K562 (cell line): ENCODE measurements around the gene TWIST1. TPM values are rescaled to one million over a fixed set of nuclear protein-coding genes. Genes with fewer than 3 reads are reported as not detected.

Source experiments
- ATAC-seq: fragments of 200-7000 bp; cut with Tn5 transposase; 3 replicates; pipeline ENCODE4 v1.9.1; 2020; ENCODE audit warnings: moderate library complexity
- BruUV-seq: library from RNA; stranded (reverse); fragments of 400-500 nt; replicated peaks from 2 replicates; lab custom pipeline; 2021; lab: Mats Ljungman, UMichigan
- CTCF ChIA-PET: fragments of 300-600 bp; formaldehyde crosslinking; extraction: SDS; loops from one replicate; lab custom pipeline; 2021; ENCODE audit warnings: low intra/inter-chr PET ratio; lab: Yijun Ruan, JAX
- POLR2A ChIA-PET: fragments of 300-600, 350-650 bp; sonication (Branson Sonifier 250); formaldehyde crosslinking; extraction: SDS; loops from one replicate; lab custom pipeline; 2021; ENCODE audit warnings: antibody characterized with exemption, inconsistent platforms; lab: Yijun Ruan, JAX
- DNase-seq, 4 experiments: peaks; one replicate each; pipeline versions ENCODE4 v3.0.0 to v3.0.0-alpha.2; 2011 to 2018; ENCODE audit warnings: low spot score in 3 of 4, mixed read lengths in 3 of 4; ENCODE audit errors: extremely low read depth in 1 of 4
- FAIRE-seq: peaks from 2 replicates; lab custom pipeline; 2011; peaks lifted over from hg19 to GRCh38; lab: Jason Lieb, UNC
- H2AFZ ChIP-seq: 2 replicates; pipeline ENCODE4 v1.6.0; 2011; ENCODE audit warnings: low read depth, low read length, control low read depth, inconsistent platforms
- H3K27ac ChIP-seq: fragments of 200-600 bp; 3 replicates; pipeline ENCODE4 v1.8.0; 2011; ENCODE audit warnings: low read depth, mild to moderate bottlenecking, control low read depth, inconsistent platforms, low read length, moderate library complexity, mixed read lengths; ENCODE audit errors: extremely low read depth
- H3K27me3 ChIP-seq, 2 experiments: fragments of 300-600 bp in 1 of 2; 2 replicates in 1 of 2; 3 replicates in 1 of 2; pipeline versions ENCODE4 v1.6.0 to v1.8.0; 2011; ENCODE audit warnings: inconsistent platforms in 2 of 2, low read length in 2 of 2, mild to moderate bottlenecking in 1 of 2, mixed read lengths in 1 of 2, moderate library complexity in 1 of 2; ENCODE audit not compliant: control insufficient read depth in 2 of 2, insufficient read depth in 2 of 2
- H3K36me3 ChIP-seq: fragments of 300-600 bp; 3 replicates; pipeline ENCODE4 v1.8.0; 2011; ENCODE audit warnings: mild to moderate bottlenecking, low read length, inconsistent platforms; ENCODE audit not compliant: control insufficient read depth, insufficient read depth
- H3K4me1 ChIP-seq, 2 experiments: fragments of 200-600 bp in 1 of 2; replicated peaks in 1 of 2; 2 replicates in 1 of 2; 3 replicates in 1 of 2; pipeline versions ENCODE4 v1.5.1 to v1.8.0; 2011; ENCODE audit warnings: inconsistent platforms in 2 of 2, low read length in 2 of 2, mild to moderate bottlenecking in 1 of 2, mixed read lengths in 1 of 2, moderate library complexity in 1 of 2; ENCODE audit not compliant: control insufficient read depth in 2 of 2, insufficient read depth in 2 of 2
- H3K4me2 ChIP-seq: 2 replicates; pipeline ENCODE4 v1.6.1; 2011; ENCODE audit warnings: low read length, control low read depth, inconsistent platforms, mixed read lengths; ENCODE audit not compliant: insufficient read depth
- H3K4me3 ChIP-seq: fragments of 200-600 bp; sonication (generic), shearing (Covaris generic); 2 replicates; pipeline ENCODE4 v1.5.1; 2016; ENCODE audit warnings: control low read depth, inconsistent platforms
- H3K79me2 ChIP-seq: fragments of 200-600 bp; 3 replicates; pipeline ENCODE4 v1.8.0; 2011; ENCODE audit warnings: low read length, inconsistent platforms; ENCODE audit not compliant: control insufficient read depth, insufficient read depth
- H3K9ac ChIP-seq, 2 experiments: 2 replicates each; pipeline versions ENCODE4 v1.6.0 to v1.6.1; 2011; ENCODE audit warnings: low read depth in 2 of 2, low read length in 2 of 2, control low read depth in 1 of 2, inconsistent platforms in 1 of 2, mild to moderate bottlenecking in 1 of 2, mixed read lengths in 1 of 2; ENCODE audit not compliant: insufficient read depth in 1 of 2
- H3K9me1 ChIP-seq: one replicate; pipeline ENCODE4 v1.6.0; 2011; ENCODE audit warnings: inconsistent platforms, mild to moderate bottlenecking, low read length, moderate library complexity; ENCODE audit not compliant: control insufficient read depth, insufficient read depth
- H3K9me3 ChIP-seq: replicated peaks from 2 replicates; pipeline ENCODE4 v1.5.1; 2011; ENCODE audit warnings: low read depth, low read length, inconsistent platforms; ENCODE audit not compliant: control insufficient read depth, insufficient read depth
- H4K20me1 ChIP-seq: replicated peaks from 2 replicates; pipeline ENCODE4 v1.6.1; 2011; ENCODE audit warnings: low read length, inconsistent platforms, mixed read lengths; ENCODE audit not compliant: control insufficient read depth, insufficient read depth
- FOXA1 ChIP-seq: fragments of 450-650 bp; IDR thresholded peaks from 2 replicates; pipeline ENCODE4 v1.6.1; 2016; ENCODE audit warnings: mild to moderate bottlenecking, borderline replicate concordance
- TRIM24 ChIP-seq, 2 experiments: fragments of 450-650 bp; IDR thresholded peaks; 2 replicates each; pipeline ENCODE4 v1.6.1; 2016
- ZNF512 ChIP-seq: IDR thresholded peaks from 2 replicates; pipeline ENCODE4 v1.6.1; 2016; ENCODE audit warnings: missing genetic modification characterization, missing compliant biosample characterization
- WGBS: fragments of 100-300 bp; shearing (Covaris generic); methylation state at CpG from one replicate; pipeline ENCODE4 v1.1.6; 2016; ENCODE audit warnings: low coverage, mixed read lengths; ENCODE audit not compliant: insufficient coverage; ENCODE audit errors: missing lambda C conversion rate; 5-methylcytosine and 5-hydroxymethylcytosine counted together
- in situ Hi-C: fragments of 300-500 bp; cut with MboI; formaldehyde crosslinking; loops from 4 replicates; pipeline ENCODE4 v1.15.0; 2018; ENCODE audit warnings: inconsistent platforms, mixed read lengths
- intact Hi-C: fragments of 100-400 bp; cut with micrococcal nuclease; formaldehyde crosslinking; loops from 2 replicates; pipeline ENCODE4 v1.14.2; 2022
- polyA plus RNA-seq, 8 experiments: library from polyadenylated mRNA; depleted of rRNA in 4 of 8; stranded (reverse) in 5 of 8; unstranded in 3 of 8; fragments of >200 nt; fragmentation: Nextera tagmentation in 2 of 8; fragmentation: Illumina TruSeq in 1 of 8; extraction: Ambion mirVana in 2 of 8; extraction: Trizol in 1 of 8; gene quantifications; 2 replicates each; pipeline versions ENCODE4 v1.2.1 to v1.2.3, GENCODE V29; 2011 to 2014; ENCODE audit warnings: inconsistent platforms in 1 of 8, missing spikeins in 1 of 8
- total RNA-seq, 7 experiments: library from RNA; depleted of rRNA in 6 of 7; stranded (reverse); fragments of >200 nt in 6 of 7; fragmentation: Illumina TruSeq in 2 of 7; extraction: Trizol in 2 of 7; gene quantifications; 2 replicates each; pipeline versions ENCODE4 v1.2.1 to v1.2.3, GENCODE V29; 2011 to 2021; ENCODE audit warnings: low replicate concordance in 1 of 7
- TF ChIP-seq, protein P1 (sequence below): fragments of 250-450 bp; sonication (Bioruptor Pico); IDR thresholded peaks from 2 replicates; pipeline ENCODE4 v1.9.0; 2021; ENCODE audit warnings: mild to moderate bottlenecking

Gene TWIST1
- total and polyA plus RNA-seq, 9 of the 15 experiments (the other 6 are each of a cell fraction or from before 2014, with no cell fraction given): 0.10 to 0.86 (median 0.15) TPM; not detected in 2

GRCh38 chr7:19101472-19101871 is 16.0 kb downstream of the TWIST1 start:
- DNase-seq (no peak), ATAC-seq (no peak), FAIRE-seq (no peak)
- Histone ChIP-seq H3K4me2 (no peak overlapping the region), H3K9me3 (no peaks in the 10 kb centered on the region), H2AFZ (no peak overlapping the region), H3K36me3 (no peaks in the 10 kb centered on the region), H3K27me3 (peaks cover under 1 to 6% of the 10 kb centered on the region in 2 experiments; a peak in 3 of 5 replicates), H4K20me1 (no peaks in the 10 kb centered on the region), H3K27ac (no peak overlapping the region), H3K9me1 (no peaks in the 10 kb centered on the region), H3K79me2 (no peaks in the 10 kb centered on the region), H3K9ac (no peak overlapping the region), H3K4me3 (no peak overlapping the region), H3K4me1 (peaks cover 0 to 4% of the 10 kb centered on the region in 2 experiments; a peak in 2 of 5 replicates)
- in situ Hi-C loops (no loop called here), intact Hi-C loops (no loop called here)
- no peak for TF ChIP-seq ZNF512 (tag)
- TF ChIP-seq, protein P1, sequence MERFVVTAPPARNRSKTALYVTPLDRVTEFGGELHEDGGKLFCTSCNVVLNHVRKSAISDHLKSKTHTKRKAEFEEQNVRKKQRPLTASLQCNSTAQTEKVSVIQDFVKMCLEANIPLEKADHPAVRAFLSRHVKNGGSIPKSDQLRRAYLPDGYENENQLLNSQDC: no peak
- 0% methylated on average over 1 of the region's 1 CpG for WGBS
- ChIA-PET POLR2A (no interaction called here), CTCF (no interaction called here)
- BruUV-seq: no TSS peak

DNA sequence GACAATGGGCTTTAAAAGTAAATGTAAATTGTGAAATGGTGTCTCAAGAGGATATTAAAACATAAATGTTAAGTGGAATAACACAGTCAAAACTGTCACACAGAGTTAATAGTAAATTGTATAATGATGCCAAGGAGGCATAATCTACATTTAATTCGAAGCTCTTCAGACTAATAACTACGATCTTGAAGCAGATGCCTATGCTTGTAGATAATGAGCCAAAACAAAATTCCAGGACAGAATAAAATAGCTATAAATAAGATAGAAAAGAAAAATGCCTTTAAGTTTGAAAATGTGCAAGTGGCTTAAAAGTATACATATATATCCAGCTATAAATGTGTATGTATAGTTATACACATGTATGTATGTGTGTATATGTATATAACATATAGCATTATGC is 17.5 kb downstream of the TWIST1 start:
- H3K4me1 ChIP-seq: no peaks in the 10 kb centered on the region
- 0% methylated on average over 2 of the region's 2 CpGs for WGBS
- in situ Hi-C loops (no loop called here), intact Hi-C loops (no loop called here)
- ChIA-PET POLR2A (no interaction called here), CTCF (no interaction called here)
- no peaks in the 10 kb centered on the region for H3K9me3 ChIP-seq
- no peaks in the 10 kb centered on the region for H3K9me1 ChIP-seq
- FAIRE-seq (no peak), ATAC-seq (no peak), DNase-seq (no peak)
- H4K20me1 ChIP-seq: no peaks in the 10 kb centered on the region
- H3K79me2 ChIP-seq: no peaks in the 10 kb centered on the region
- BruUV-seq: no TSS peak
- no peak overlapping the region for H3K9ac ChIP-seq
- no peak overlapping the region for H2AFZ ChIP-seq
- no peak overlapping the region for H3K4me2 ChIP-seq
- no peaks in the 10 kb centered on the region for H3K36me3 ChIP-seq
- no peaks in the 10 kb centered on the region for H3K27me3 ChIP-seq
- no peak overlapping the region for H3K27ac ChIP-seq
- H3K4me3 ChIP-seq: no peak overlapping the region
- no peak for TF ChIP-seq FOXA1
- no peak for TF ChIP-seq TRIM24 (IDR thresholded peaks at IDR 0.05)
